ENCODE results near the gene HMCN1.

HMCN1 gene

DNA sequence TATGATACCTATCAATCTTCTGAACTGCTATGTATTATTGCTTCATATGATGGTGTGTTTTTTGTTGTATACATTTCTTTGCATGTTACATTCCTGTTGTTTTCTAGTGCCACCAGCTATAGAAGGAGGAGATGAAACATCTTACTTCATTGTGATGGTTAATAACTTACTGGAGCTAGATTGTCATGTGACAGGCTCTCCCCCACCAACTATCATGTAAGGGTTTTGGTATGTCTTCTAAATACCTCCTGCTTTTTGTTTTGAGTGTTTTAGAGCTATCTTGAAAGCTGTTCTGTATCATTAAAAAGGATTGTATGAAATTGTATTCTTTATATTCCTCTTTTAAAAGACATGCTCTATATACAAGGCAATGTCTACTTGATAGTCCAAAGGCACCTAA lies 282.7 kb downstream of the HMCN1 start:
- TF ChIP-seq ZNF8 (CRISPR knock-in tag; IDR thresholded peaks at IDR 0.05) (no peak), SNAI2 (CRISPR knock-in tag; IDR thresholded peaks at IDR 0.05) (no peak), CSDC2 (CRISPR knock-in tag; IDR thresholded peaks at IDR 0.05) (no peak), TCF4 (CRISPR knock-in tag; IDR thresholded peaks at IDR 0.05; ENCODE audit: borderline replicate concordance) (no peak), RARB (CRISPR knock-in tag; IDR thresholded peaks at IDR 0.05) (no peak), ZFP3 (CRISPR knock-in tag; IDR thresholded peaks at IDR 0.05) (no peak), ARNTL (CRISPR knock-in tag; IDR thresholded peaks at IDR 0.05; ENCODE audit: borderline replicate concordance, low read depth) (no peak), ISL1 (CRISPR knock-in tag; IDR thresholded peaks at IDR 0.05) (no peak), PPARA (CRISPR knock-in tag; IDR thresholded peaks at IDR 0.05; ENCODE audit: borderline replicate concordance) (no peak), BACH2 (CRISPR knock-in tag; IDR thresholded peaks at IDR 0.05; ENCODE audit: borderline replicate concordance) (no peak), TOX (CRISPR knock-in tag; IDR thresholded peaks at IDR 0.05; ENCODE audit: borderline replicate concordance) (no peak), ESRRG (CRISPR knock-in tag; IDR thresholded peaks at IDR 0.05) (no peak)
- TF ChIP-seq, protein P1, sequence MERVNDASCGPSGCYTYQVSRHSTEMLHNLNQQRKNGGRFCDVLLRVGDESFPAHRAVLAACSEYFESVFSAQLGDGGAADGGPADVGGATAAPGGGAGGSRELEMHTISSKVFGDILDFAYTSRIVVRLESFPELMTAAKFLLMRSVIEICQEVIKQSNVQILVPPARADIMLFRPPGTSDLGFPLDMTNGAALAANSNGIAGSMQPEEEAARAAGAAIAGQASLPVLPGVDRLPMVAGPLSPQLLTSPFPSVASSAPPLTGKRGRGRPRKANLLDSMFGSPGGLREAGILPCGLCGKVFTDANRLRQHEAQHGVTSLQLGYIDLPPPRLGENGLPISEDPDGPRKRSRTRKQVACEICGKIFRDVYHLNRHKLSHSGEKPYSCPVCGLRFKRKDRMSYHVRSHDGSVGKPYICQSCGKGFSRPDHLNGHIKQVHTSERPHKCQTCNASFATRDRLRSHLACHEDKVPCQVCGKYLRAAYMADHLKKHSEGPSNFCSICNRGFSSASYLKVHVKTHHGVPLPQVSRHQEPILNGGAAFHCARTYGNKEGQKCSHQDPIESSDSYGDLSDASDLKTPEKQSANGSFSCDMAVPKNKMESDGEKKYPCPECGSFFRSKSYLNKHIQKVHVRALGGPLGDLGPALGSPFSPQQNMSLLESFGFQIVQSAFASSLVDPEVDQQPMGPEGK (CRISPR knock-in tag; IDR thresholded peaks at IDR 0.05; ENCODE audit: borderline replicate concordance), result no peak
- TF ChIP-seq, protein P2, sequence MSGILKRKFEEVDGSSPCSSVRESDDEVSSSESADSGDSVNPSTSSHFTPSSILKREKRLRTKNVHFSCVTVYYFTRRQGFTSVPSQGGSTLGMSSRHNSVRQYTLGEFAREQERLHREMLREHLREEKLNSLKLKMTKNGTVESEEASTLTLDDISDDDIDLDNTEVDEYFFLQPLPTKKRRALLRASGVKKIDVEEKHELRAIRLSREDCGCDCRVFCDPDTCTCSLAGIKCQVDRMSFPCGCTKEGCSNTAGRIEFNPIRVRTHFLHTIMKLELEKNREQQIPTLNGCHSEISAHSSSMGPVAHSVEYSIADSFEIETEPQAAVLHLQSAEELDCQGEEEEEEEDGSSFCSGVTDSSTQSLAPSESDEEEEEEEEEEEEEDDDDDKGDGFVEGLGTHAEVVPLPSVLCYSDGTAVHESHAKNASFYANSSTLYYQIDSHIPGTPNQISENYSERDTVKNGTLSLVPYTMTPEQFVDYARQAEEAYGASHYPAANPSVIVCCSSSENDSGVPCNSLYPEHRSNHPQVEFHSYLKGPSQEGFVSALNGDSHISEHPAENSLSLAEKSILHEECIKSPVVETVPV (CRISPR knock-in tag; IDR thresholded peaks at IDR 0.05), result no peak
- TF ChIP-seq, protein P3, sequence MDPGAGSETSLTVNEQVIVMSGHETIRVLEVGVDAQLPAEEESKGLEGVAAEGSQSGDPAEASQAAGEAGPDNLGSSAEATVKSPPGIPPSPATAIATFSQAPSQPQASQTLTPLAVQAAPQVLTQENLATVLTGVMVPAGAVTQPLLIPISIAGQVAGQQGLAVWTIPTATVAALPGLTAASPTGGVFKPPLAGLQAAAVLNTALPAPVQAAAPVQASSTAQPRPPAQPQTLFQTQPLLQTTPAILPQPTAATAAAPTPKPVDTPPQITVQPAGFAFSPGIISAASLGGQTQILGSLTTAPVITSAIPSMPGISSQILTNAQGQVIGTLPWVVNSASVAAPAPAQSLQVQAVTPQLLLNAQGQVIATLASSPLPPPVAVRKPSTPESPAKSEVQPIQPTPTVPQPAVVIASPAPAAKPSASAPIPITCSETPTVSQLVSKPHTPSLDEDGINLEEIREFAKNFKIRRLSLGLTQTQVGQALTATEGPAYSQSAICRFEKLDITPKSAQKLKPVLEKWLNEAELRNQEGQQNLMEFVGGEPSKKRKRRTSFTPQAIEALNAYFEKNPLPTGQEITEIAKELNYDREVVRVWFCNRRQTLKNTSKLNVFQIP (CRISPR knock-in tag; IDR thresholded peaks at IDR 0.05; ENCODE audit: borderline replicate concordance, low read depth), result no peak
- TF ChIP-seq, protein P4, sequence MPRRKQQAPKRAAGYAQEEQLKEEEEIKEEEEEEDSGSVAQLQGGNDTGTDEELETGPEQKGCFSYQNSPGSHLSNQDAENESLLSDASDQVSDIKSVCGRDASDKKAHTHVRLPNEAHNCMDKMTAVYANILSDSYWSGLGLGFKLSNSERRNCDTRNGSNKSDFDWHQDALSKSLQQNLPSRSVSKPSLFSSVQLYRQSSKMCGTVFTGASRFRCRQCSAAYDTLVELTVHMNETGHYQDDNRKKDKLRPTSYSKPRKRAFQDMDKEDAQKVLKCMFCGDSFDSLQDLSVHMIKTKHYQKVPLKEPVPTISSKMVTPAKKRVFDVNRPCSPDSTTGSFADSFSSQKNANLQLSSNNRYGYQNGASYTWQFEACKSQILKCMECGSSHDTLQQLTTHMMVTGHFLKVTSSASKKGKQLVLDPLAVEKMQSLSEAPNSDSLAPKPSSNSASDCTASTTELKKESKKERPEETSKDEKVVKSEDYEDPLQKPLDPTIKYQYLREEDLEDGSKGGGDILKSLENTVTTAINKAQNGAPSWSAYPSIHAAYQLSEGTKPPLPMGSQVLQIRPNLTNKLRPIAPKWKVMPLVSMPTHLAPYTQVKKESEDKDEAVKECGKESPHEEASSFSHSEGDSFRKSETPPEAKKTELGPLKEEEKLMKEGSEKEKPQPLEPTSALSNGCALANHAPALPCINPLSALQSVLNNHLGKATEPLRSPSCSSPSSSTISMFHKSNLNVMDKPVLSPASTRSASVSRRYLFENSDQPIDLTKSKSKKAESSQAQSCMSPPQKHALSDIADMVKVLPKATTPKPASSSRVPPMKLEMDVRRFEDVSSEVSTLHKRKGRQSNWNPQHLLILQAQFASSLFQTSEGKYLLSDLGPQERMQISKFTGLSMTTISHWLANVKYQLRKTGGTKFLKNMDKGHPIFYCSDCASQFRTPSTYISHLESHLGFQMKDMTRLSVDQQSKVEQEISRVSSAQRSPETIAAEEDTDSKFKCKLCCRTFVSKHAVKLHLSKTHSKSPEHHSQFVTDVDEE (CRISPR knock-in tag; IDR thresholded peaks at IDR 0.05), result no peak
- no peak for ATAC-seq

DNA sequence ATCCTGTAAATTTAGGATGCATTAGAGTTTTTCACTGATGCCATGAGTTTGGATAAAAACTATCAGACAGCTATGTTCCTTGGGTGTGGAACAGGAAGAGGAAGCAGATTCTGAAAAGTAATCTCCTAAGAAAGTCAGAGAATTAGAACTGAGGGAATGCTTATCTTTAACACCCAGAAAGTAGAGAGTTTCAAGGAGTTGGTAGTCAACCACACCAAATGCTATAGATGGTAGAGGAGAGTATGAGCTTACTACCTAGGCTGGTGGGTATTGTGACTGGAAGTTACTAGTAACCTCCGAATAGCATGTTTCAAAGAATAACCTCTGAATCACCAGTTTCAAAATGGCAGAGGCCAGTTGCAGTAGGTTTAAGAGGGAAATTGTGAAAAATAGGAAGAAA lies 288.0 kb downstream of the HMCN1 start:
- ATAC-seq, result no peak
- TF ChIP-seq ZNF70 (CRISPR knock-in tag; IDR thresholded peaks at IDR 0.05) (no peak), ARNTL (CRISPR knock-in tag; IDR thresholded peaks at IDR 0.05; ENCODE audit: borderline replicate concordance, low read depth) (no peak), ZFP3 (CRISPR knock-in tag; IDR thresholded peaks at IDR 0.05) (no peak), ZC3H10 (CRISPR knock-in tag; IDR thresholded peaks at IDR 0.05) (no peak), ZNF8 (CRISPR knock-in tag; IDR thresholded peaks at IDR 0.05) (no peak), TOX (CRISPR knock-in tag; IDR thresholded peaks at IDR 0.05; ENCODE audit: borderline replicate concordance) (no peak), CSDC2 (CRISPR knock-in tag; IDR thresholded peaks at IDR 0.05) (no peak), GLIS3 (CRISPR knock-in tag; IDR thresholded peaks at IDR 0.05) (no peak), ZFP30 (CRISPR knock-in tag; IDR thresholded peaks at IDR 0.05) (no peak)
- TF ChIP-seq, protein P4 (CRISPR knock-in tag; IDR thresholded peaks at IDR 0.05), result no peak
- TF ChIP-seq, protein P5, sequence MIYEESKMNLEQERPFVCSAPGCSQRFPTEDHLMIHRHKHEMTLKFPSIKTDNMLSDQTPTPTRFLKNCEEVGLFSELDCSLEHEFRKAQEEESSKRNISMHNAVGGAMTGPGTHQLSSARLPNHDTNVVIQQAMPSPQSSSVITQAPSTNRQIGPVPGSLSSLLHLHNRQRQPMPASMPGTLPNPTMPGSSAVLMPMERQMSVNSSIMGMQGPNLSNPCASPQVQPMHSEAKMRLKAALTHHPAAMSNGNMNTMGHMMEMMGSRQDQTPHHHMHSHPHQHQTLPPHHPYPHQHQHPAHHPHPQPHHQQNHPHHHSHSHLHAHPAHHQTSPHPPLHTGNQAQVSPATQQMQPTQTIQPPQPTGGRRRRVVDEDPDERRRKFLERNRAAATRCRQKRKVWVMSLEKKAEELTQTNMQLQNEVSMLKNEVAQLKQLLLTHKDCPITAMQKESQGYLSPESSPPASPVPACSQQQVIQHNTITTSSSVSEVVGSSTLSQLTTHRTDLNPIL (CRISPR knock-in tag; IDR thresholded peaks at IDR 0.05; ENCODE audit: low read depth), result no peak
- TF ChIP-seq, protein P3 (CRISPR knock-in tag; IDR thresholded peaks at IDR 0.05; ENCODE audit: borderline replicate concordance, low read depth), result no peak
